Activated effector memory CD4-positive, alpha-beta T cell treated with anti-CD3 and anti-CD28 coated beads, Interleukin-2, amount 50 U/mL, for 16 hours (primary cell): ENCODE data around the gene COL6A1.

Experiments
- DNase-seq: peaks from one replicate; pipeline ENCODE4 v3.0.0-alpha.2; 2020

Gene COL6A1, protein sequence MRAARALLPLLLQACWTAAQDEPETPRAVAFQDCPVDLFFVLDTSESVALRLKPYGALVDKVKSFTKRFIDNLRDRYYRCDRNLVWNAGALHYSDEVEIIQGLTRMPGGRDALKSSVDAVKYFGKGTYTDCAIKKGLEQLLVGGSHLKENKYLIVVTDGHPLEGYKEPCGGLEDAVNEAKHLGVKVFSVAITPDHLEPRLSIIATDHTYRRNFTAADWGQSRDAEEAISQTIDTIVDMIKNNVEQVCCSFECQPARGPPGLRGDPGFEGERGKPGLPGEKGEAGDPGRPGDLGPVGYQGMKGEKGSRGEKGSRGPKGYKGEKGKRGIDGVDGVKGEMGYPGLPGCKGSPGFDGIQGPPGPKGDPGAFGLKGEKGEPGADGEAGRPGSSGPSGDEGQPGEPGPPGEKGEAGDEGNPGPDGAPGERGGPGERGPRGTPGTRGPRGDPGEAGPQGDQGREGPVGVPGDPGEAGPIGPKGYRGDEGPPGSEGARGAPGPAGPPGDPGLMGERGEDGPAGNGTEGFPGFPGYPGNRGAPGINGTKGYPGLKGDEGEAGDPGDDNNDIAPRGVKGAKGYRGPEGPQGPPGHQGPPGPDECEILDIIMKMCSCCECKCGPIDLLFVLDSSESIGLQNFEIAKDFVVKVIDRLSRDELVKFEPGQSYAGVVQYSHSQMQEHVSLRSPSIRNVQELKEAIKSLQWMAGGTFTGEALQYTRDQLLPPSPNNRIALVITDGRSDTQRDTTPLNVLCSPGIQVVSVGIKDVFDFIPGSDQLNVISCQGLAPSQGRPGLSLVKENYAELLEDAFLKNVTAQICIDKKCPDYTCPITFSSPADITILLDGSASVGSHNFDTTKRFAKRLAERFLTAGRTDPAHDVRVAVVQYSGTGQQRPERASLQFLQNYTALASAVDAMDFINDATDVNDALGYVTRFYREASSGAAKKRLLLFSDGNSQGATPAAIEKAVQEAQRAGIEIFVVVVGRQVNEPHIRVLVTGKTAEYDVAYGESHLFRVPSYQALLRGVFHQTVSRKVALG

DNA sequence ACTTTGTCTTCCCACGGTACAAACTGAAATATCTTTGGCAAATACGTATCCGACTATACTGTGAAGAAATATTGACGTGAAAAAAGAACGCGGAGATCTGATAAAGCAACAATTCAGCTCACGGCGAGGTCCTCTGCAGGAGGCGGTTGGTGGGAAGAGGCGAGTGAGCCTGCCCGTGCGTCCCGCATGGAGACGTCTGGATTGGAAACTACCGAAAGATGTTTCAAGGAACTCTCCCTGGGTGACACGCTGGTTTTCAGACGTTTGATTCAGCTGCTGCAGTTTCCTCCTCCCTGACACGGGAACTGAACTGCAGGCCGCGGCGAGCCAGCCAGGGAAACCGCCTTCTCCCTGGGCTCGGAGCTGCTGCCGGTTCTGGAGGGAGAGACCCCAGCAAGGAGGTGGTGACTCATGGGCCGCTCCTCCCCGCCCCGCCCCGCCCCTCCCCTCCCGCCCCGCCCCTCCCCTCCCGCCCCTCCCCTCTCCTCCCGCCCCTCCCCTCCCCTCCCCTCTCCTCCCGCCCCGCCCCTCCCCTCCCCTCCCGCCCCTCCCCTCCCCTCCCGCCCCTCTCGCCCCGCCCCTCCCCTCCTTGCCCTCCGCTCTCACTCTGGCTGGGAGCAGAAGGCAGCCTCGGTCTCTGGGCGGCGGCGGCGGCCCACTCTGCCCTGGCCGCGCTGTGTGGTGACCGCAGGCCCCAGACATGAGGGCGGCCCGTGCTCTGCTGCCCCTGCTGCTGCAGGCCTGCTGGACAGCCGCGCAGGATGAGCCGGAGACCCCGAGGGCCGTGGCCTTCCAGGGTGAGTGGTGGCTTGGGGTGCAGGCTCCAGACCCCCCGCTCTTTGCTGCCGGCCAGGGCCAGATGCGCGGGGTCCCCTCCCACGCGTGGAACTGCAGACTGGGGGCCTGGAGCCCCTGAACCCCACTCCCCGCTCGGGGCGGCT is at the start of gene COL6A1:
TSS of gene COL6A1 (plus strand) at position 620 of the 941 bp plus-strand sequence. CDS start at position 701, 81 bp downstream.
- peak; percentile 82 for DNase-seq

- no peak for DNase-seq
These were observed 48.6 kb upstream of the COL6A1 start for GRCh38 chr21:45932922-45933502.

GRCh38 chr21:45934085-45934484 is 47.5 kb upstream of the COL6A1 start:
- no peak for DNase-seq

- no peak for DNase-seq
These were observed 47.0 kb upstream of the COL6A1 start for GRCh38 chr21:45934554-45934953.

DNA sequence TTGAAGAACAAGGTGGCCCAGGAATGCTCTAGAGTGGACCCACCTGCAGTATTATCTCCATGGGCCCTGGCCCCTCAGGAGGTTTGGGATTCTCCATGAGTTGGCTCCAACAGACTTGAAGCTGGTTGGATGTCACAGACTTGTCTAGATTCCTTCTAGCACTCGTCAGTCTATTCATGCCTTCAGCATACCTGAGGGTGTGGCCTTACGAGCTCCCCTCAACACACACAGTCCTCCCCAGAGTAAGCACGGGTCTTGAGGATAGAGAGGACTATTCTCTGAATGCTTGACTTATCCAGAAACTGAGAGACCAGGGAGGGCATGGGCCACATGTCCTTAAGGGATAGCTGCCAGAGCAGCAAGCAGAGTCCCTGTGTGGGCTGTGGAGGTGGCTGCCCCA is 45.9 kb upstream of the COL6A1 start:
- DNase-seq = no peak

GRCh38 chr21:45937721-45938452 is 43.7 kb upstream of the COL6A1 start:
- no peak for DNase-seq

GRCh38 chr21:45938453-45938755 is 43.2 kb upstream of the COL6A1 start:
- DNase-seq = no peak

- no peak for DNase-seq
These were observed 42.6 kb upstream of the COL6A1 start for GRCh38 chr21:45938811-45939520.

DNA sequence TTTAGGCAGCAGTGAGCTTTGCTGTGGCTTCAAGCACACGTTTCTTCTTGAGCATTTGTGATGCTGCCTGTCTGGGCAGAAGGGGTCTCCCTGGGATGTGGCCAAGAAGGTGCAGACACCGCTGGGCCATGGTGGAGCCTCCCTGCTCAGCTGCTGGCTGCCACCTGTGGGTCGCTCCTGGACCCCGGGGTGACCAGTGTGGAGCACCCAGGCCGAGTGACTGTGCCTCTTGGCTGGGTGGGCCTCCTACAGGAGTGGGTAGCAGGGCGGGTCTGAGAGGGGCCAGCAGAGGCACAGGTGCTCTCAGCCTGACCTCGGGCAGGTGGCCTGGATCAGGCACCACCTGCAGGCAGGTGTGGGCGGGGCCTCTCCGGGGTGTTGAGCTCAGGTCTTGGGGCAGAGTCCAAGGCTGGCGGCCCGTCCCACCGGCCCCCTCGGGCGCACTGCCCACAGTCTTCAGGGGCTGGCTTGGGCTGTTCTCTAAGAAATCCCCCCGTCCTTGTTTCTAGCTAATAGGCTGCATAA is 42.0 kb upstream of the COL6A1 start:
- no peak for DNase-seq

DNA sequence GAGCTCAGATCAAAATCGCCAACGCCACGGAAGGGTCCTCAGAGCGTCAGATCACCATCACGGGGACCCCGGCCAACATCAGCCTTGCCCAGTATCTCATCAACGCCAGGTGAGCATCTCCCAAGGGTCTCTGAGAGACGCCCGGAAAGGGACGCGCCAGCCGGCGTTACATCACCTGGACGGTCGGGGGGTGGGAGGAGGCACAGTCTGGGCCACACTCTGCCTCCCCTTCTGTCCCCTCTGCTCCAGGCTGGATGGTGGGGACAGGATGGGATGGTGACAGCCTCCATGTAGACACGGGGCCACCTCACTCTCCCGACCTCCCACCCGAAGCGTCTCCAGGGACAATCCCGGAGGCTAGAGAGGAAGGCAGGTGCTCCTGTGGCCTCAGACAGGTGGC is 41.5 kb upstream of the COL6A1 start:
- no peak for DNase-seq

DNA sequence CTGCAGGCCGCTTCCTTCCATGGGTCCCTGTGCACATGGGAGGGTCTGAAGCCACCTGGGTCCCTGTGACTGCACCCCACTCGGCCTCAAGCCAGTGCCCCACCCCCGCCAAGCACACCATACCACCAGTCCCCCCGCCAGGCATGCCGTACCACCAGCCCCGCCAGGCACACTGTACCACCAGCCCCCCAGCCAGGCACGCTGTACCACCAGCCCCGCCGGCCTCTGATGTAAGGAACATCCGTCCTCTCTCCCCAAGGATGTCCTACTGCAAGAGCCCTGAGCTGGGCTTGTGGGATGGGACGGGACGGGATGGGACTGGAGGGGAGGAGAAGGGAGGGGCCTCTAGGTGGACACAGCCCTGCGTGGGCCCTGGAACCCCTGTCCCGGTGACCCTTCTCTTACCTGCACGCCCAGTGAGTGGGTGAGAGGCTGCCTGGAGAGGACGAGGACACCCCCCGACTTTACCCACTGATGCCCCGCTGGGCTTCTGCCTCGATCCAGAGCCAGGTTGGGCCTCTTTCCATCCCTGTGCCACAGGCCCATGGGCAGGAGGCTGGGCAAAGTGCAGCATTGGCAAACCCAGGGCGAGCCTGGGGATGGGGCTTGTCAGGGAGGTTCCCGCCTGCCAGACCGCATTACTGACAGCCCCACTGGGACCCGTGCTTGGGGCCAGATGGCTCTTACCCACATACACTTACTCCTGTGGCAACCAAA is 40.8 kb upstream of the COL6A1 start:
- DNase-seq = no peak

DNA sequence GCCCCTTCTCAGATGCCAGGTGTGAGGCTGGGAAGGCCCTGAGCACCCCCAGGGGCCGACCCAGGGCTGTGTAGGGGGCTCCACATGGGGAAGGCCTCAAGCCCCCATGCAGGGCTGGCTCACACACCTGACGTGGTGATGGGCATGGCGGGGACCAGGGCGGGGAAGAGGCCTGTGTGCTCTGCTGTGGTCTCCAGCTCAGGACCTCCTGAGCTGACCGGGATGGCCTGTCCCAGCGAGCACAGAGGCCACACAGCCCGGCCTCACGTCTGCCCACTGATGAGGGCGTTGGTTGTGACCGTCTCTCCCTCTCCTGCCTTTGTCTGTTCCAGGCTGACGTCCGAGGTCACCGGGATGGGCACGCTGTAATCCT is 40.2 kb upstream of the COL6A1 start:
- DNase-seq = no peak

DNA sequence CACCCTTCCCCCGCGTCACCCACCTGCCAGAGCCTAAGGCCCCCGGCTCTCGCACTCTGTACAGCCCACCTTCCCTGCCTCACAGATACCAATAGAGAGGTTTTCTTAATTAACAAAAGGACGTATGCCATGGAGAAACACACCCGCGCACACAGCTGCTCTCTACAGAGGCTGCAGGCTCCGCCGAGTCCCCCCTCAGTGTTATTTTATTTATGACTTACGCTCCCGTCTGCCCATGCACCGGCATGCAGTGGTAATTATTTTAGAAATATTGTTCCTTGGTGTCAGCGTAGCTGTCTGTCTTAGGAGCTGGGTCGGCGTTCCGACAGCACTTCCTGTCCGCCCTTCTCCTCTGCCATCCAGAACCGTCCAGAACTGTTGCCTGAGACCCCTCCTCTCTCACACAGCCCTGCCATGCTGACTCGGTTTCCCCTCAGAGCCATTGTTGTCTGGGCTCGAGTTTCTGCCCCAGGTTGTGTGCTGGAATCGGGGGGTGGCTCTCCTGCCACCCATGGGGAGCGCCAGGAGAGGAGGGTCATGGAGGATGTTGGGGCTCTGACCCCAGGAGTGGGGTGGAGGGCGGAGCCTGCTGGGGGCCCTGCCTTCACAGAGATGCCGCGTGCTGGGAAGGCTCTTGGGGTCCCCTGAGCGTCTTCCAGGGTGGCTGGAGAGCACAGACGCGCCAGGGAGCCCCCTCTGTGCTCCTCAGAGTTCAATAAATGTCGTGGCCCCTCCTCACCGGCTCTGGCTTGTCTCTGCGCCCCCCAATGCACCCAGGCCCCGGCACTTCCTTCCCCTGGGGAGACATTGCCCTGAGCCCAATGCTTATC is 39.6 kb upstream of the COL6A1 start:
- DNase-seq = no peak

- DNase-seq = no peak
These were observed 38.6 kb upstream of the COL6A1 start for GRCh38 chr21:45942755-45943629.

GRCh38 chr21:45943630-45944540 is 37.7 kb upstream of the COL6A1 start:
- no peak for DNase-seq

DNA sequence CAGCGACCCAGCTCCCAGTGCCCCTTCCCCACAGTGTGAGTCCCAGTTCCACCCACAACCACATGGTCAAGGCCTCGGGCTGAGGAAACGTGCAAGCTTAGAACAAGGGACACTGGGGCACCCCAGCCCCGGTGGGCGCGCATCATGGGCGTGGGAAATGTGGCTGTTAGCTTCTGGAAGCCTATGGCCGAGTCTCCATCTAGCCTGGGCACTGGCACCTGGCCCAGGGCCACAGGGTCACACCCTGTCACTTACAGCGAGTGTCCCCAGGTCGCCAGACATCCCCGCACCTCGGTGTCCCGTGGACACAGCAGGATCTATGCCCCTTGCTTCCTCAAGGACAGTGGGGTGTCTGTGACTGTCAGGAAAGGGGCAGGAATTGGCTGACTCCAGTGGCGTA is 37.0 kb upstream of the COL6A1 start:
- DNase-seq = no peak
